Measurements from ENCODE around the gene DNAJC5.
"Not testable (repeated sequence)": the region's sequence is repeated elsewhere in the genome, so short reads cannot be mapped to it uniquely, and the experiment has no call there.

Gene DNAJC5

GRCh38 chr20:63957004-63957689, 62.2 kb downstream of the DNAJC5 start:
- DNase-seq: peak; percentile 83

DNA sequence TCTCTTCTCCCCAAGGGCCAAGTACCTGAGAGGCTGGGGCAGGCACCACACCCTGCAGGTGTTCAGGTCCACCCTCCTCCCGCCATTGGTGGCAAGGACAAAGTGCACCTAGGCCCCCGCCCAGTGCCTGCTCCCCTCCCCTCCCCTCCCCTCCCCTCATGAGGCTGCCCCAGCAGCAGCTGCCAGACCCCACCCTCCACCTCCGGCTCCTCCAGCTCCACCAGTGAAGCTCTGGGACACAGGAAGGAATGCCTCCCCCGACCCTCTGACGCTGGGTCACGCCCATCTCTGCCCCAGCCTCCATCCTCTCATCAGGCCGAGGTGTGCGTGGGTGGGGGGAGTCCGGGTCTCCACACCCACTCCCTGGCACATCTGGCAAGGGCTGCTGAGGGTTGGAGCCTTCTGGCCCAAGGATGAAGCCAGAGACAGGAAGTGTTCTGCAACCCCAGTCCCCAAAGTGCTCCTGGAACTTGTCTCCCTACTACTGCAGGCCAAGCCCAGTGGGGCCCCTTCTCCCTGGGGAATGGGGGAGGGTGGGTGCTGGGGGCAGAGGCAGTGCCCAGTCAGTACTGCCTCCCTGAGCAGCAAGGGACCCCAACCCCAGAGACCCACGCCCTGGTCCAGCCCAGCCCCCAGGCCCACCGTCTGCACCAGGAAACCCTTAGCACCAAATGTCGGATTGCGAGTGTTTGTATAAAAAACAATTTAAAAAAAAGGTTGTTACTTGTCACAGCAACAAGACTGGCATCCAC, 62.9 kb downstream of the DNAJC5 start:
- DNase-seq: peak; percentile 73

DNA sequence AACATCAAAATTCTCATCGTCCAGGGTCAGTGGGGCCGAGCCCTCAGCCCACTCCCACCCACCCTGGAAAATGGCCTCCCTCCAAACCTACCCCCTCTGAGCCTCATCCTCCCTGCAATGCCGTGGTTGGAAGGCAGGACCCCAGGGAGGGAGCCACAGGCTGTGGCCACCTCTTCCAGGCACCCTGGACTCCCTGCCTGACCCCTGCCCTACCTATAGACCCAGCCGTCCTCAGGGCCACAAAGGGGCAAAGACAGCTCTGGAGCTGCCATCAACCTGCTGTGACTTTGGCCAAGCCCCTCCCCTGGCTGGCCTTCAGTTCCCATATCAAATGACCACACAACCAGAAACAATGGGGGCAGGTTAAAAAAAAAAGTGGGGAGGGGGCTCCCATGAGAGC, 63.5 kb downstream of the DNAJC5 start:
- DNase-seq: no peak

DNA sequence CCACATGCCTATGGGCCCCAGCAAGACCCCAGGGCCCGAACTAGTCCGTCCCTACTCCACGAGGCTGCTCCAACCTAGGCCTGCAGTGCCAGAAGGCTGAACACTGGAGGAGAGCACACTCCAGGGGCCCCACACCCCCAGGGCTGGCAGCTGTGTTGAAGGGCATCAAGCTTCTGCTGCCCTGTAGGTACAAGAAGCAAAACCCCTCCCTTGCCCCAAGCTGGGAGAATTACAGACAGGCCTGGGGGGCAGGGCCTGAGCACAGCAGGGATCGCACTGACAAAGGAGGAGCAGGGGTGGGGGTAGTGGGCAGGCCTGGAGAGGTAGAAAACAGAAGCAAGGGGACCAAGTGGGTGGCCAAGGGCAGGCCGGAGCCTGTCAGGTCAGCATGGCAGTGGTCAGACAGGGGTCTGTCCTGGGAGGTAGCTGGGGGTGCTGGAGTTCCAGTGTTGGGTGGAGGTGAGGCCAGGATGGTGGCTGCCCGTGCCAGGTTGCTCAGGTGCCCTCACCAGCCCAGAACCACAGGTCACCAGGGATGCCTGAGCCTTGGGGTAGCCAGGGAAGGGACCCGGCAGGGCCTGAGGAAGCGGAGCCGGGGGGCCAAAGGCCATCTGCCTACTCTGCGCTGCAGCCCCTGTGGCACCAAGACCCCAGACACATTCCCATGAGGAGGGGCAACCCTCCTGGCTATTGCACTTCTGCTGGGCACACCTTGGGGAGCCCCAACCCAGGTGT, 64.2 kb downstream of the DNAJC5 start:
- DNase-seq: no peak

- no peak for DNase-seq
Observed at GRCh38 chr20:63959699-63960075, 64.8 kb downstream of the DNAJC5 start.

DNA sequence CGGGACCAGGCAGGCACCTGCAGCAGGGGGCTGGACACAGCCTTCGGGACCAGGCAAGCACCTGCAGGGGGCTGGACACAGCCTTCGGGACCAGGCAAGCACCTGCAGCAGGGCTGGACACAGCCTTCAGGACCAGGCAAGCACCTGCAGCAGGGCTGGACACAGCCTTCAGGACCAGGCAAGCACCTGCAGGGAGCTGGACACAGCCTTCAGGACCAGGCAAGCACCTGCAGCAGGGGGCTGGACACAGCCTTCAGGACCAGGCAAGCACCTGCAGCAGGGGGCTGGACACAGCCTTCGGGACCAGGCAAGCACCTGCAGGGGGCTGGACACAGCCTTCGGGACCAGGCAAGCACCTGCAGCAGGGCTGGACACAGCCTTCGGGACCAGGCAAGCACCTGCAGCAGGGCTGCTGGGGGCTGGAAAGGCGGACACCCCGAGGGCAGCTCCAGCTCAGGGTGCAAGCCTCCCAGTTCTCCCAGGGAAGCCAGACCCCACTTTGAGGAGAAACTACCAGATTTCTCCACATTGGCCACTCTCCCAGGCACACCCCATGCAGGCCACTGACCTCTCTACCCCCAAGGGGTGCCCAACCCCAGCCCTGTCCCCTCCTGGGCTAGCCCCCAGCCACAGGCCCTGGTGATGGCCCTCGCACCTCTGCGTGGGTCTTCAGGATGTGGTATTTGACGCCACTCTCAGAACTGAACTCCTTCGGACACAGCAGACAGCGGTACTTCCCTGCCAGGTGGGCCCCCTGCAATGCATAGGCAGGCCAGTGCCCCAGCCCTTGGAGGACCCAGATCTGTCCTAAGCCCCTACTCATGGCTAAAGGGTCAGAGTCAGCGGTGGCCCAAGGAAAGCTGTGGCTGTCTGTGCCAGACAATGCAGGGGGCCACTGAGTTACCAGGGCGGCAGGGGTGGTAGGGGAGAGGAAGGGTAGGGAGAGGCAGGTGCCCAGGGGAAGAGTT, 66.0 kb downstream of the DNAJC5 start:
- not testable (repeated sequence) for DNase-seq

DNA sequence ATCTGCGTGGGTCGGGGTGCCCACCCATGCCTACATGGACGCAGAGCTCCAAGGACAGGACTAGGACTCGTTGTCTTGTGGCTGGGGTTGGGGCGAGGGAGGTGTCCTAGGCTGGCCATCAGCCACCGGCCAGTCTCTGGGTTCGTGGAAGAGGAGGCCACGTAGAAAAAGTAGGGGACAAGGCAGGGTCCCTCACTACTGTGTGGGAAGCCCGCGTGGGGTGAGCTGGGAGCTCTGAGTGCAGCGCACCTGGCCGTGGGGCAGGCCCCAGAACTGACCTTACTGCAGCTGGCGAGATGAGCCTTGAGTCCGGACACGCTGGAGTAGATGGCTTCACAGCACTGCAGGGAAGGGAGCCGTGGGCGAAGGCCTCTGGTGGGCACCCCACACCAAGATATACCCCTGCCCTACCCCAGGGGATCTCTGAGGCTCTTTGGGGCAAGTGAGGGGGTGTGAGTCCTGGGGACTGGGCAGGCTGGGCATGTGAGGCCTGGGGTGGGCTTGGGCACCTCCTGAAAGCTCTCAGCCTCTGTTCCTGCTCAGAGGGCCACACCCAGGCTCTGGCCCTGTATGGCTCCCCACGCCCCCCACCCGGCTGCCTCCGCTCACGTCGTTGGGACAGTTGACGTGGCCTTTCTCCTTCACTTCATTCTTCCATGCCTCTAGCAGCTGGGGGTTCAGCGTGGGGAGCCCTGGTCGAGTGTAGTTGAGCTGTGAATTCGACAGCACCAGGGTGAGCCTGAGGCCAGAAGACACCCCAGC, 66.9 kb downstream of the DNAJC5 start:
- no peak for DNase-seq

GRCh38 chr20:63962426-63963347, 67.8 kb downstream of the DNAJC5 start:
- no peak for DNase-seq

- no peak for DNase-seq
Observed at GRCh38 chr20:63963348-63963741, 68.4 kb downstream of the DNAJC5 start.

- DNase-seq: no peak
Observed at GRCh38 chr20:63963784-63964301, 68.9 kb downstream of the DNAJC5 start.

GRCh38 chr20:63964412-63964811, 69.5 kb downstream of the DNAJC5 start:
- no peak for DNase-seq

GRCh38 chr20:63966172-63966943, 71.4 kb downstream of the DNAJC5 start:
- no peak for DNase-seq

GRCh38 chr20:63966944-63967322, 72.0 kb downstream of the DNAJC5 start:
- no peak for DNase-seq

DNA sequence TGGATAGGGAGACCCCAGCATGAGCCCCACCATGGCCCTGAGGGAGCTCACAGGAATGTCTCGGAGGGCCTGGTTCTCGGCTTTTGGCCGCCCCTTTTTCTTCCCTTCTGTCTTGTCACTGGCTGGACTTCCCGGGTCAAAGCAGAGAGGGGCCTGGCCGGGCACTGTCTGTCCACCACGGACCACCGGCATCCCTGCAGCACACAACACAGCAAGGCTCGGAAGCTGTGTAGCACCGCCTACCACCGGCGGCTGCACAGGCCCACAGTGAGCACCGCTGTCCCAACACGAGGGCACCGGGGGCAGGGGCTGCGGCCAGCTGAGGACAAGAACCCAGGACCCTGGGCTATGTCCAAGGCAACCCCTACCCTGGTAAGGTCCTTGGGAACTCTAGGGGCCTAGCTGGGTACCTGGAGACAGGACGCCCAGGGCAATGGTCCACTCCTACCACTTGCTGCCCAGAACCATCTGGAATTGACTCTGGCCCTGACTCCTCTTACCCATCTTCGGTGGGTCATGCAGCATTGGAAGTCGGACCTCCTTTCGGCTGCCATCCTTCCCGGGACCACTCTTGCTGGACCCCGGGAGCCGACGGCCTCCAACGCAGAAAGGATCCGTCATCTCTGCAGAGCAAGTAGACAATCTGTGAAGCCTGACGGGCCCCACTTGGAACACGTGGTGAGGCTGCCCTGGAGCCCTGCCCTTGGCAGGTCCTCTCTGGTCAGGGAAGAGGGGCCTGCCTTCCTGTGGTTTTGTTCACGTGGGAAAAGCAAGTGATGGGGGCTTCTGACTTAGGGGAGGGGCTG, 72.6 kb downstream of the DNAJC5 start:
- DNase-seq: no peak

DNA sequence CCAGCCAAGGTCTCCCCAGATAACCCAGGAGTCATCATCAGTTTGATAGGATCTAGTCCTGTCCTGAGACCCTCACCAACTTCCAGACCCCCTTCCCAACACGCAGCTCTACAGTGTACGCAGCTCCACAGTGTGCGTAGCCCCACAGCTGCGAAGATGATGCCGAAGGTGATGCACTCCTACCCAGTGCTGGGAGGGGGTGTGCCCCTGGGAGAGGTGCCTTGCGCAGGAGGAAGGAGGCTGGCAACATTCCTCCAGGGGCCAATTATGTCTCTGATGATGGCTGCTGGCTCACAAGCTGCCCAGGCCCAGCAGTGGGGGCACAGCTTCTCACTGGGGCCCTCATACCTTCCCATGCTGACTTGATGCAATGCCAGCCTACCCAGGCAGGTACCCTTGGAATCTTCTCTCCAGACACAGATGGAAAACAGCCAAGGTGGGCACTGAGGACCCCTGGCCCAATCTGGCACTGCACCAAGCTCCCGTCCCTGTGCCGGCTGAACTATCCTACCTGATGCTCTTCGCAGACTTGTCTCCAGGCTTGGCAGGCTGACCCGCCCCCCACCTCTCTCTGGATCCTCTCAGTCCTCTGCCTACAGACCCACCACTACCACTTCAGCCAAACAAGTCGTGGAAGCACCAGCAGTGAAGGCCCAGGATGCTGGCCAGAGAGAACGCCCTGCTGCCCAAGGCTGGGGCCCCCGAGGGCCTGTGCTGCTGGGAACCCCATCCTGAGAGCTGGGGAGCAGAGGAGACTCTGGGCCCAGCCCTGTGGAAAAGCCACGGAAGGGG, 73.4 kb downstream of the DNAJC5 start:
- no peak for DNase-seq

DNA sequence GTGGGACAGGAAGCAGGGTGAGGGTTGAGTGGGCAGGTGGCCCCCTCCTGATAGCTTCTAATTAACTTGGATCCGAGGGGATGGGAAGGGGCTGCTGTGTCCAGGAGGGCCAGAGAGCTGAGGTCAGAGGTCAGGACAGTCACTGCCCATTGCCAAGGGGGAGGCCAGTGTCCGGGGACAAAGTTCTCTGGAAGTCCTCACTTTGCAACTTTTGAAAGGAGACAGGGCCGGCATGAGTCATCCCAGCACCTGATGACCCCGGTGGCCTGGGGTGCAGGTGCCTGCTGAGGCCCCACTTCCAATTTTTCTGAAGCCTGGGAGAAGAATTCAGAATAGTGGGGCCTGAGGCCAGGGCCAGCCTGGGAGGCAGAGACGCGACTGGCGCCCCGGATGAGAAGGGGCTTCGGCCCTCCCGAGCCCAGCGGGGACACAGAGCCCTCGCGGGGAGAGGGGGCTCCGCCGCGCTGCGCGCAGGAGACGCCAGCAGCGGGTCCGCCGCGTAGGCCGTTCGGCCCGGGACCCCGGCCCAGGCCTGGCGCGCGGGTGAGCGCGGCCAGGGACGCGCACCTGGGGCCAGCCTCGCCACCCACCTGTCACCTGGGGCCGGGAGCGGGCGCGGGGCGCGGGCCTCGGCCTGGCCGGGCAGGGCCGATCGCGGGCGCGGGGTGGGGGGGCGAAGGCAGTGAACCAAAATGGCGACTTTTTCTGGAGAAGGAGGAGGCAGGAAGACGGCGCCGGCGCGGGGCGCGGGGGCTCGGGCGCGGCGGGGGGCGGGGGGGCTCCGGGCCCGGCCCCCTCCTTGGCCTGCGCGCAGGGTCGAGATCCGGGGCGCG, 74.2 kb downstream of the DNAJC5 start:
- peak; percentile 70 for DNase-seq

All from activated CD8-positive, alpha-beta memory T cell treated with anti-CD3 and anti-CD28 coated beads, Interleukin-2, amount 50 U/mL, for 48 hours (primary cell).